ENCODE results near the gene FURIN.
A peak's percentile ranks its signal among the peaks of the same experiment; 100 is the strongest.

FURIN gene

DNA sequence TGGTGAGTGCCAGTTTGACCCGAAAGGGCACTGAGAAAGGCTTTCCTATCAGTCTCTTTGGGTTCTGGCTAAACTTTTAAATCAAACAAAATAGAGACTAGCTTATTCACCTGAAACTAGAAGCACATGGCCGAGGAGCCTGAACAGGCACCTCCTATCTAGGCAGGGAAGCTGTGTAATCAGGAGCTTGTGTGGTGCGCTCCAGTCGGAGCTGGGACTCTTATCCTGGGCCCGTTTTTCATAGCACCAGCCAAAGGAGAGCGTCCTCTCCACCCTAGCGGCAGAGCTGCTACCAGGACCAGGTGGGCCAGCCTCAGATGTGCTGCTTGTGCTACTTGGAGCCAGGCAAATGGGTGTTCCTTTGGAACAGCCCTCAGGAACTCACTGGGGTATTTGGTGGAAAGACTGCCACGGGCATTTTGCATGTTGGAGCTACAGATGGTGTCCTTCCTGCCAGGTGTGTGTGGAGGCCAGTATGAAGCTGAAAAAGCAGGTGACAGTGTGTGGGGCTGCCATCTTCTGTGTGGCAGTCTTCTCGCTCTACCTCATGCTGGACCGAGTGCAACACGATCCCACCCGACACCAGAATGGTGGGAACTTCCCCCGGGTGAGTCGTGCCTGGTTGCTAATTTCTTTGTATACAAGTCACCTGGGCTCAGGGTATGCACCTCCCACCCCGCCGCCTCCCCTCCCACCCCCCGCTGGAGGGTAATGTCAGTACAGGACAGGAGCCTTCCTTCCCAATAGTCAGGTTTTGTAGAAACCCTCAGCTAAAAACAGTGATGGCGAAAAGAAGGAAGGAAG, 35.5 kb downstream of the FURIN start:
- H3K27me3 ChIP-seq (ENCODE audit: control insufficient read depth, low read length), result no peaks in the 10 kb centered on the region
- TF ChIP-seq EZH2phosphoT487 (IDR thresholded peaks at IDR 0.05; ENCODE audit: borderline replicate concordance, low read length), result no peak
- TF ChIP-seq, protein P1, sequence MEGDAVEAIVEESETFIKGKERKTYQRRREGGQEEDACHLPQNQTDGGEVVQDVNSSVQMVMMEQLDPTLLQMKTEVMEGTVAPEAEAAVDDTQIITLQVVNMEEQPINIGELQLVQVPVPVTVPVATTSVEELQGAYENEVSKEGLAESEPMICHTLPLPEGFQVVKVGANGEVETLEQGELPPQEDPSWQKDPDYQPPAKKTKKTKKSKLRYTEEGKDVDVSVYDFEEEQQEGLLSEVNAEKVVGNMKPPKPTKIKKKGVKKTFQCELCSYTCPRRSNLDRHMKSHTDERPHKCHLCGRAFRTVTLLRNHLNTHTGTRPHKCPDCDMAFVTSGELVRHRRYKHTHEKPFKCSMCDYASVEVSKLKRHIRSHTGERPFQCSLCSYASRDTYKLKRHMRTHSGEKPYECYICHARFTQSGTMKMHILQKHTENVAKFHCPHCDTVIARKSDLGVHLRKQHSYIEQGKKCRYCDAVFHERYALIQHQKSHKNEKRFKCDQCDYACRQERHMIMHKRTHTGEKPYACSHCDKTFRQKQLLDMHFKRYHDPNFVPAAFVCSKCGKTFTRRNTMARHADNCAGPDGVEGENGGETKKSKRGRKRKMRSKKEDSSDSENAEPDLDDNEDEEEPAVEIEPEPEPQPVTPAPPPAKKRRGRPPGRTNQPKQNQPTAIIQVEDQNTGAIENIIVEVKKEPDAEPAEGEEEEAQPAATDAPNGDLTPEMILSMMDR (IDR thresholded peaks at IDR 0.05; ENCODE audit: low read depth, low read length, poor library complexity, severe bottlenecking), result peak; percentile 22
- H4K20me1 ChIP-seq (ENCODE audit: control insufficient read depth, insufficient read depth, low read depth, low read length), result no peaks in the 10 kb centered on the region
- H3K9me2 ChIP-seq (replicated peaks; ENCODE audit: control insufficient read depth, low read length), result no peaks in the 10 kb centered on the region
- peak overlapping the region; percentile 78 for H3K4me3 ChIP-seq (ENCODE audit: low read length)
- peaks cover 47% of the 10 kb centered on the region for H3K36me3 ChIP-seq (ENCODE audit: control insufficient read depth, low read length)
- peak overlapping the region; percentile 77 for H3K4me2 ChIP-seq (ENCODE audit: low read length)
- H3K27ac ChIP-seq (ENCODE audit: low read depth, low read length), result peak overlapping the region; percentile 89
- H3K79me2 ChIP-seq (ENCODE audit: control insufficient read depth, low read length), result peaks cover 28% of the 10 kb centered on the region
- H3K4me1 ChIP-seq (ENCODE audit: control insufficient read depth, low read length), result peaks cover 28% of the 10 kb centered on the region
- H3F3A ChIP-seq (ENCODE audit: control insufficient read depth, insufficient read depth), result no peaks in the 10 kb centered on the region
- no peaks in the 10 kb centered on the region for H3K9me3 ChIP-seq (ENCODE audit: control insufficient read depth, insufficient read depth, low read length)

DNA sequence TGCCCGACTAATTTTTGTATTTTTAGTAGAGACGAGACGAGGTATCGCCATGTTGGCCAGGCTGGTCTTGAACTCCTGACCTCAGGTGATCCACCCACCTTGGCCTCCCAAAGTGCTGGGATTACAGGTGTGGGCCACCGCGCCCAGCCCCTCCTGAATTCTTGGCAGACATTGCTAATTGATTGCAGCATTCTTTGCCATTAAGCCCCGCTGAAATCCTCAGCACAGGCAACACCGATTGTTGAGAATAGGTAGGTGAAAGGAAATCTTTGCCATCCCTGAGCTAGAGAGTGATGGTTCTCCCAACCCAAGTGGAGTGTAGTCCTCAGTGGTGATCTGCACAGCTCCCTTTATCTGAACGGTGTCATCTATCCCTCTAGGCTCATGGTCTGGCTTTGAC, 36.4 kb downstream of the FURIN start:
- H3K4me2 ChIP-seq (ENCODE audit: low read length), result no peak overlapping the region
- H3K36me3 ChIP-seq (ENCODE audit: control insufficient read depth, low read length), result peaks cover 53% of the 10 kb centered on the region
- no peak overlapping the region for H3K27ac ChIP-seq (ENCODE audit: low read depth, low read length)
- no peaks in the 10 kb centered on the region for H3F3A ChIP-seq (ENCODE audit: control insufficient read depth, insufficient read depth)
- no peaks in the 10 kb centered on the region for H3K9me3 ChIP-seq (ENCODE audit: control insufficient read depth, insufficient read depth, low read length)
- H3K27me3 ChIP-seq (ENCODE audit: control insufficient read depth, low read length), result no peaks in the 10 kb centered on the region
- no peaks in the 10 kb centered on the region for H4K20me1 ChIP-seq (ENCODE audit: control insufficient read depth, insufficient read depth, low read depth, low read length)
- H3K4me1 ChIP-seq (ENCODE audit: control insufficient read depth, low read length), result peaks cover 23% of the 10 kb centered on the region
- no peaks in the 10 kb centered on the region for H3K9me2 ChIP-seq (replicated peaks; ENCODE audit: control insufficient read depth, low read length)
- H3K79me2 ChIP-seq (ENCODE audit: control insufficient read depth, low read length), result peaks cover 28% of the 10 kb centered on the region
- no peak overlapping the region for H3K4me3 ChIP-seq (ENCODE audit: low read length)
- no peak for TF ChIP-seq EZH2phosphoT487 (IDR thresholded peaks at IDR 0.05; ENCODE audit: borderline replicate concordance, low read length)
- TF ChIP-seq, protein P1 (IDR thresholded peaks at IDR 0.05; ENCODE audit: low read depth, low read length, poor library complexity, severe bottlenecking), result no peak

DNA sequence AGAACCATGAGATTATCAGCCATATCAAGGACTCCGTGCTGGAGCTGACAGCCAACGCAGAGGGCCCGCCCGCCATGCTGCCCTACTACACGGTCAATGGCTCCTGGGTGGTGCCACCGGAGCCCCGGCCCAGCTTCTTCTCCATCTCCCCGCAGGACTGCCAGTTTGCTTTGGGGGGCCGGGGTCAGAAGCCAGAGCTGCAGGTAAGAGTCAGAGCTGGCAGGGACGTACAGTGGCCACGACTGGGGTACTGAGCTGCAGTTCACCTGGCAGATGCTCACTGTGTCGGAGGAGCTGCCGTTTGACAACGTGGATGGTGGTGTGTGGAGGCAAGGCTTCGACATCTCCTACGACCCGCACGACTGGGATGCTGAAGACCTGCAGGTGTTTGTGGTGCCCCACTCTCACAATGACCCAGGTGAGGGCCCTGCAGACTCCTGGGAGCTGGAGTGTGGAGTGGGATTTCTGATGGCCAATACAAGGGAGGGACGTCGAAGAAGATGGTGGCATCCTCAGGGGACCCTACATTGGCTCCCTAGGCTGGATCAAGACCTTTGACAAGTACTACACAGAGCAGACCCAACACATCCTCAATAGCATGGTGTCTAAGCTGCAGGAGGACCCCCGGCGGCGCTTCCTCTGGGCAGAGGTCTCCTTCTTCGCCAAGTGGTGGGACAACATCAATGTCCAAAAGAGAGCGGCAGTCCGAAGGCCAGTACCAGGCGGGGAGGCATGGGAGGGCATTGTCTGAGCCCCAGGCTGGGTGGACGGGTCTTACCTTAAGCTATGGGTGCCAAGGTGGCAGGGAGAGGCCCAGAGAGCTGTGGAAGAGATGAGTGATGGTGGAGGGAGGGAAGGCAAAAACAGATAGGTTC, 37.2 kb downstream of the FURIN start:
- Histone ChIP-seq H3K4me1 (ENCODE audit: control insufficient read depth, low read length) (peaks cover 23% of the 10 kb centered on the region), H3F3A (ENCODE audit: control insufficient read depth, insufficient read depth) (no peaks in the 10 kb centered on the region), H4K20me1 (ENCODE audit: control insufficient read depth, insufficient read depth, low read depth, low read length) (no peaks in the 10 kb centered on the region)

More for the DNA sequence above, 37.2 kb downstream of the FURIN start:
- H3K27me3 ChIP-seq (ENCODE audit: control insufficient read depth, low read length), result no peaks in the 10 kb centered on the region
- H3K4me2 ChIP-seq (ENCODE audit: low read length), result no peak overlapping the region
- H3K36me3 ChIP-seq (ENCODE audit: control insufficient read depth, low read length), result peaks cover 59% of the 10 kb centered on the region
- H3K9me3 ChIP-seq (ENCODE audit: control insufficient read depth, insufficient read depth, low read length), result no peaks in the 10 kb centered on the region
- no peak for TF ChIP-seq EZH2phosphoT487 (IDR thresholded peaks at IDR 0.05; ENCODE audit: borderline replicate concordance, low read length)
- TF ChIP-seq, protein P1 (IDR thresholded peaks at IDR 0.05; ENCODE audit: low read depth, low read length, poor library complexity, severe bottlenecking), result no peak
- peaks cover 28% of the 10 kb centered on the region for H3K79me2 ChIP-seq (ENCODE audit: control insufficient read depth, low read length)
- H3K27ac ChIP-seq (ENCODE audit: low read depth, low read length), result no peak overlapping the region
- H3K9me2 ChIP-seq (replicated peaks; ENCODE audit: control insufficient read depth, low read length), result no peaks in the 10 kb centered on the region
- no peak overlapping the region for H3K4me3 ChIP-seq (ENCODE audit: low read length)

Measured in DOHH2 (cell line).